ENCODE results near the gene RAB3IL1.

The RAB3IL1 gene

DNA sequence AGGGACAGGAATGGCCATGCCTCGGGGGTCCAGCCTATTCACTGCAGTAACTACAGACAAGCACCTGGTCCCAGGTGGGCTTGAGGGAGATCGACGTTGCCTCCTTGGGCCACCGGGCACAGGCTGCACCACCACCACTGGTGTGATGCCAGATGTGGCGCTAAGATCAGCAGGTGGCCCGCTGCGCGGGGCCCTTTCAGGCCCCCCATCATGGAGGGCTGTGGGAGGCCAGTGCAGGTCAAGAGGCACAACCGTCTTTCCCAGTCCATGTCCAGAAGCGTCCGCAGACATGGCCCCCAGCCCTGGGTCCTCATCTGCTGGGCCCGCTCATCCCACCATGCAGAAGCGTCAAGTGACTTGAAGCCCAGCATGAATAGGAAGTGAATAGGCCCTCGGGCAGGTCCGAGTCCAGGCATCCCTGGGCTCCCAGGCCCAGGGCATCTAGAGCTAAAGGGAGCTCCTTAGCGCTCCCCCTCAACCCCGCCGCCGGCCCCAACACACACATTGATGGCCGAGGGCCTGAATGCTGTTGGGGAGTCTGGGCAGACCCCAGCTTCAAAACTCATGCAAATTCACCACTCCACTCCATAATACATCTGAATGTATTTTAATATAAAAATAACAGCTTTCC, 44.3 kb downstream of the RAB3IL1 start:
- Histone ChIP-seq H3K27me3 (ENCODE audit: low read length) (no peaks in the 10 kb centered on the region), H3K4me2 (ENCODE audit: low read depth, low read length, poor library complexity, severe bottlenecking) (no peak overlapping the region), H3K27ac (ENCODE audit: low read depth, low read length) (no peak overlapping the region), H3K9me2 (replicated peaks; ENCODE audit: insufficient read depth, low read length) (no peaks in the 10 kb centered on the region), H3K4me3 (ENCODE audit: insufficient read depth, low read length, poor library complexity, severe bottlenecking) (no peak overlapping the region), H3K9me3 (ENCODE audit: insufficient read depth, low read length) (no peaks in the 10 kb centered on the region), H3K9ac (ENCODE audit: low read length) (no peak overlapping the region), H4K20me1 (ENCODE audit: low read depth, low read length) (no peaks in the 10 kb centered on the region), H3K36me3 (ENCODE audit: low read length) (no peaks in the 10 kb centered on the region), H3K79me2 (ENCODE audit: insufficient read depth, low read length) (no peaks in the 10 kb centered on the region), H2AFZ (ENCODE audit: low read depth, low read length, severe bottlenecking) (no peak overlapping the region), H3F3A (ENCODE audit: insufficient read depth) (no peaks in the 10 kb centered on the region)
- no peak for TF ChIP-seq EZH2phosphoT487 (conservative IDR thresholded peaks at IDR 0.05; ENCODE audit: low read length)
- TF ChIP-seq, protein P1, sequence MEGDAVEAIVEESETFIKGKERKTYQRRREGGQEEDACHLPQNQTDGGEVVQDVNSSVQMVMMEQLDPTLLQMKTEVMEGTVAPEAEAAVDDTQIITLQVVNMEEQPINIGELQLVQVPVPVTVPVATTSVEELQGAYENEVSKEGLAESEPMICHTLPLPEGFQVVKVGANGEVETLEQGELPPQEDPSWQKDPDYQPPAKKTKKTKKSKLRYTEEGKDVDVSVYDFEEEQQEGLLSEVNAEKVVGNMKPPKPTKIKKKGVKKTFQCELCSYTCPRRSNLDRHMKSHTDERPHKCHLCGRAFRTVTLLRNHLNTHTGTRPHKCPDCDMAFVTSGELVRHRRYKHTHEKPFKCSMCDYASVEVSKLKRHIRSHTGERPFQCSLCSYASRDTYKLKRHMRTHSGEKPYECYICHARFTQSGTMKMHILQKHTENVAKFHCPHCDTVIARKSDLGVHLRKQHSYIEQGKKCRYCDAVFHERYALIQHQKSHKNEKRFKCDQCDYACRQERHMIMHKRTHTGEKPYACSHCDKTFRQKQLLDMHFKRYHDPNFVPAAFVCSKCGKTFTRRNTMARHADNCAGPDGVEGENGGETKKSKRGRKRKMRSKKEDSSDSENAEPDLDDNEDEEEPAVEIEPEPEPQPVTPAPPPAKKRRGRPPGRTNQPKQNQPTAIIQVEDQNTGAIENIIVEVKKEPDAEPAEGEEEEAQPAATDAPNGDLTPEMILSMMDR (IDR thresholded peaks at IDR 0.05; ENCODE audit: insufficient read depth, low read length, poor library complexity, severe bottlenecking), result no peak

DNA sequence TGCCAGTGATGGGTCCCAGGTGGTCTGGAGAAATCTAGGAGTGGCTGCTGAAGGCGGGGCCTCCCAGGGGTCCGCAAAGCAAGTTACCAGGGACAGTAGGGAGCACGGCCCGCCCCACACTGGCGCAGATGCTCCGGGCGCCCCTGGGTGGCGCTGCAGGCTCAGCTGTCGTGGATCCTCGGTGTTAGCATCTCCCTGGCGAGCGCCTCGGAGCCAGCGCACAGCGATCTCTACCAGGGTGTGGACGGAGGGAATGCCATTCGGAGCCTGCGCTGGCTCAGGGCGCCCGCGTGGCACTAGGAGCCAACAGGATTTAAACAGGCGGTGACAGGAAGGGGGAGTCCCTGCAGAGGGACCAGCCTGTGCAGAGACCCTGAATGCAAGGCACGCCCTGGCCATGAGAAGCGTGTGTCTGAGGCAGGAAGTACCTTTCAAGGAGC, 46.2 kb downstream of the RAB3IL1 start:
- Histone ChIP-seq H3K4me3 (ENCODE audit: insufficient read depth, low read length, poor library complexity, severe bottlenecking) (no peak overlapping the region), H3K27ac (ENCODE audit: low read depth, low read length) (no peak overlapping the region), H2AFZ (ENCODE audit: low read depth, low read length, severe bottlenecking) (no peak overlapping the region), H3K9me2 (replicated peaks; ENCODE audit: insufficient read depth, low read length) (no peaks in the 10 kb centered on the region), H4K20me1 (ENCODE audit: low read depth, low read length) (no peaks in the 10 kb centered on the region), H3K79me2 (ENCODE audit: insufficient read depth, low read length) (no peaks in the 10 kb centered on the region), H3K4me2 (ENCODE audit: low read depth, low read length, poor library complexity, severe bottlenecking) (peak overlapping the region; percentile 11), H3K9me3 (ENCODE audit: insufficient read depth, low read length) (no peaks in the 10 kb centered on the region), H3K36me3 (ENCODE audit: low read length) (no peaks in the 10 kb centered on the region), H3K9ac (ENCODE audit: low read length) (no peak overlapping the region), H3F3A (ENCODE audit: insufficient read depth) (no peaks in the 10 kb centered on the region), H3K27me3 (ENCODE audit: low read length) (no peaks in the 10 kb centered on the region)
- TF ChIP-seq, protein P1 (IDR thresholded peaks at IDR 0.05; ENCODE audit: insufficient read depth, low read length, poor library complexity, severe bottlenecking), result peak; percentile 67
- TF ChIP-seq EZH2phosphoT487 (conservative IDR thresholded peaks at IDR 0.05; ENCODE audit: low read length), result 0 out of 2 replicates have a peak, but pooled peaks have one; percentile 53

DNA sequence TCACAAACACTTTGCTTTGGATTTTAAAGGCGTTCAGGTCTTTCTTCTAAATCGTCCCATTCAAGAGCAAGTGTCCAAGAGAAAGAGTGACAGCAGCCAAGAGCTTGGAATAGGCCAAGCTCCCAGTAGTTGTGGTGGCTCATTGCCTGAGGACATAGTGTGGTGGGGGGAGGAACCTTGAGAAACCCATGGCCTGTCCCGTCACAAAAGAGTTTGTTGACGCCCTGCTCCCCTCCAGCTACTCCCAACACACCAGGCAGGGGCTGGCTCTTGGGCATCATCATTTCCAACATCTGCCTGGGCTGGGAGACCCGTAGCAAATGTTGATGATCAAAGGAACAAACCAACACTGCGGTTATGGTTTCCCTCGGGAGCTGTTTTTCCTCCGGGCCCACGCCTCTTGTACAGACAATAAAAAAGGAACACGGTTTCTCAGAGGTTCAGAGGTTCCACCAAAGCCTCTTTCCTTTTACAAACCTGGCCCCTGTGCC, 46.8 kb downstream of the RAB3IL1 start:
- no peak overlapping the region for H3K4me3 ChIP-seq (ENCODE audit: insufficient read depth, low read length, poor library complexity, severe bottlenecking)
- H3K79me2 ChIP-seq (ENCODE audit: insufficient read depth, low read length), result no peaks in the 10 kb centered on the region
- H2AFZ ChIP-seq (ENCODE audit: low read depth, low read length, severe bottlenecking), result no peak overlapping the region
- no peaks in the 10 kb centered on the region for H3K9me3 ChIP-seq (ENCODE audit: insufficient read depth, low read length)
- H4K20me1 ChIP-seq (ENCODE audit: low read depth, low read length), result no peaks in the 10 kb centered on the region
- H3K9me2 ChIP-seq (replicated peaks; ENCODE audit: insufficient read depth, low read length), result no peaks in the 10 kb centered on the region
- no peak overlapping the region for H3K9ac ChIP-seq (ENCODE audit: low read length)
- no peaks in the 10 kb centered on the region for H3F3A ChIP-seq (ENCODE audit: insufficient read depth)
- H3K4me2 ChIP-seq (ENCODE audit: low read depth, low read length, poor library complexity, severe bottlenecking), result no peak overlapping the region
- H3K36me3 ChIP-seq (ENCODE audit: low read length), result no peaks in the 10 kb centered on the region
- no peaks in the 10 kb centered on the region for H3K27me3 ChIP-seq (ENCODE audit: low read length)
- no peak for TF ChIP-seq EZH2phosphoT487 (conservative IDR thresholded peaks at IDR 0.05; ENCODE audit: low read length)
- TF ChIP-seq, protein P1 (IDR thresholded peaks at IDR 0.05; ENCODE audit: insufficient read depth, low read length, poor library complexity, severe bottlenecking), result no peak
- no peak overlapping the region for H3K27ac ChIP-seq (ENCODE audit: low read depth, low read length)

All from SU-DHL-6 (cell line).